SK-N-MC (cell line): ENCODE data around the gene GRK3.

Experiments used
- EZH2 ChIP-seq: fragments of 200-600 bp; sonication (generic); IDR thresholded peaks from one replicate; pipeline ENCODE4 v1.6.1; 2017; ENCODE audit warnings: antibody characterized with exemption
- FOXP2 ChIP-seq: optimal IDR thresholded peaks from 2 replicates; pipeline ENCODE3; 2011; ENCODE audit warnings: mild to moderate bottlenecking, moderate library complexity; ENCODE audit not compliant: insufficient read depth; ENCODE audit errors: extremely low read length, control extremely low read depth
- POLR2AphosphoS5 ChIP-seq: IDR thresholded peaks from 2 replicates; pipeline ENCODE4 v1.6.1; 2012; ENCODE audit warnings: mild to moderate bottlenecking, low read depth, low read length, borderline replicate concordance

DNA sequence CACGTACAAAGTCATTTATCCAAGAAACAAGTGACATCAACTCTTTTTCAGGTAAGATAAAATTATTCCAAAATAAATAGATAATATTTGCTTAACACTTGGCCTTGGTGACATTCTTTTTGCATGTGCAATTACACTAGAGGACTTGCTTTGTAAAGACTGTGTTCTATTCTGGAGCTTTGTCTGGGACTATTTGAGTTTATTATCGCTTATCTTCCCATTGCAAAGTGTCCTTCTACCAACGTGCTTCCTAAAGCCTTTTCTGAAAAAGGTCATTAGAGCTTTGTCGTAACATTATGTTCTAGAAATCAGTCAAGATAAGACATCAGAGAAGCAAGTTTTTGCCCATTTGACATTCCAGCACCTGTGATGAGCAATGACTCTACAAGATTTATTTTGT, 99.2 kb downstream of the GRK3 start:
- TF ChIP-seq POLR2AphosphoS5 (no peak), EZH2 (no peak), FOXP2 (no peak)
